ENCODE data around the gene PDE1C.

PDE1C gene

GRCh38 chr7:31747553-31747952 lies 322.7 kb downstream of the PDE1C start:
- DNase-seq (ENCODE audit: low read depth): peak; percentile 34
- H3K4me3 ChIP-seq (ENCODE audit: control insufficient read depth, low read depth, low read length): no peak overlapping the region
- TF ChIP-seq, protein P1, sequence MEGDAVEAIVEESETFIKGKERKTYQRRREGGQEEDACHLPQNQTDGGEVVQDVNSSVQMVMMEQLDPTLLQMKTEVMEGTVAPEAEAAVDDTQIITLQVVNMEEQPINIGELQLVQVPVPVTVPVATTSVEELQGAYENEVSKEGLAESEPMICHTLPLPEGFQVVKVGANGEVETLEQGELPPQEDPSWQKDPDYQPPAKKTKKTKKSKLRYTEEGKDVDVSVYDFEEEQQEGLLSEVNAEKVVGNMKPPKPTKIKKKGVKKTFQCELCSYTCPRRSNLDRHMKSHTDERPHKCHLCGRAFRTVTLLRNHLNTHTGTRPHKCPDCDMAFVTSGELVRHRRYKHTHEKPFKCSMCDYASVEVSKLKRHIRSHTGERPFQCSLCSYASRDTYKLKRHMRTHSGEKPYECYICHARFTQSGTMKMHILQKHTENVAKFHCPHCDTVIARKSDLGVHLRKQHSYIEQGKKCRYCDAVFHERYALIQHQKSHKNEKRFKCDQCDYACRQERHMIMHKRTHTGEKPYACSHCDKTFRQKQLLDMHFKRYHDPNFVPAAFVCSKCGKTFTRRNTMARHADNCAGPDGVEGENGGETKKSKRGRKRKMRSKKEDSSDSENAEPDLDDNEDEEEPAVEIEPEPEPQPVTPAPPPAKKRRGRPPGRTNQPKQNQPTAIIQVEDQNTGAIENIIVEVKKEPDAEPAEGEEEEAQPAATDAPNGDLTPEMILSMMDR (conservative IDR thresholded peaks at IDR 0.05; ENCODE audit: control insufficient read depth, insufficient read depth, low read depth, low read length): no peak

DNA sequence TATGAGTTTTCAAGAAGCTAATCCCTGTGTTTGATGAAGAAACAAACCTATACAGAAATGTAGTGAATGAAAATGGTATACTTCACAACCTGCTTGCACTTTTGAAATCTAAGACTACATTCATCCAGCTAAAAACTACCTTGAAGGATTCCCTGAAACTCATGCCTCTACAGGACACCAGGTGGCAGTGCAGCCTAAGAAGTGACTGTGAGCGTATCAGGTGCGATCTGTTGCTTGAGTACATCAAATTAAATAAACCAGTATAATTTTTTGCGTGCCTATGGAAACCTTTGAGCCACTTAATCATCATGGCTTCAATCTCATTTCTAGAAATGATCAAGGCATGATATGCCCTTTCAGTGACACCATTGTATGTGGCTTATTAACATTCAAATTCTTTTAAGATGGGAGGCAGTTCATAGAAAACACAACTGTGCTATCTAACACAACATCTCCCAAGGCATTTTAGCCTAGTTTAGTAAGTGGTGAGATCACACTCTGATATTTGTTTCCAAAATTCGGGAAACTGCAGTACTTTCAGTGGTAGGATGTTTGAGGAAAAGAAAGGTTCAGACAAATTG lies 325.8 kb downstream of the PDE1C start:
- DNase-seq (ENCODE audit: low read depth): peak; percentile 75
- no peak overlapping the region for H3K4me3 ChIP-seq (ENCODE audit: control insufficient read depth, low read depth, low read length)
- TF ChIP-seq, protein P1 (conservative IDR thresholded peaks at IDR 0.05; ENCODE audit: control insufficient read depth, insufficient read depth, low read depth, low read length): peak; percentile 89

- TF ChIP-seq, protein P1 (conservative IDR thresholded peaks at IDR 0.05; ENCODE audit: control insufficient read depth, insufficient read depth, low read depth, low read length): no peak
- no peak overlapping the region for H3K4me3 ChIP-seq (ENCODE audit: control insufficient read depth, low read depth, low read length)
- DNase-seq (ENCODE audit: low read depth): no peak
These were observed 328.4 kb downstream of the PDE1C start for GRCh38 chr7:31741852-31742251.

DNA sequence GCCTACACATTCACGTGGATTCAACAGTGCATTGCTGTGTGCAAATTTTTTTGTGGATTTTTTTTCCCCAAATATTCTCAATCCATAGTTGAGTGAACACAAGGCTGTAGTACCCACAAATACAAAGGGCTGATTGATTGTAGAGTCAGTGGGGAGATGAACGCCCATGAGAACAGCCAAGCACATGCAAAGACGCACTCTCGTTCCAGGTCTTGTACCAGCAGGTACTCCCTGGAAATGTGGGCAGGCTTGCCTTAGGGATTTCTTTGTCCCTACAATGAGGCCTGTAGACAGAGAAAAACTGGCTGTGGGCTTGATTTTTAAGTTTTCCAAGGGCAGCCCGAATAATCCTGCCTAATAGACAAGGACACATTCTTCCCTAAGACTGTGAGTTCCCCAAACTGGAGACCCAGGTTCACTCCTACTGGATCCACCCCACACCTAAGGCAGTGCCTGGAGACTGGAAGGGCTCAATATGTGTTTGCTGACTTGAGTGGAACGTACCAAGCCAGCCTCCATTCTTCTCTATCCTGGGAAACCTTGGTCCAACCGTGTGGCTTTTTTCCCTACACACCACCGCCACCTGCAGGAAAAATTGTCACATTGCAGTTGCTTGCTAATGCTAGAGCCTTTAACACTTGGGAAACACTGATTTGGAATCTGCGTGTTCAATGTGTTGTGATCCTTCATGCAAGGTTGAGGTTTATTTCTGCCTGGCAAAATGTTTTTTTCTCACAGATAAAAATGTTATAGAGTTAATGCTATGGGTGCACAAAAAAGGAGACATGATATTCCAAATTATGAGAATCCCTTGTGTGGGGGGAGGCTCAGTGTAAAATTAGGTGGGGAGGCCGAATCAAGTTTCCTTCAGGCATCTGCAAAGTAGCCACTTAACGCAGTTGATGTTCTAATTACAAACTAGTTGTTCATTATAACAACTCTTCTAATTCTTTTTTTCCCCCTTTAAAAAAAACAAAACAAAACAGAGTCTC lies 333.9 kb downstream of the PDE1C start:
- DNase-seq (ENCODE audit: low read depth): peak; percentile 52

DNA sequence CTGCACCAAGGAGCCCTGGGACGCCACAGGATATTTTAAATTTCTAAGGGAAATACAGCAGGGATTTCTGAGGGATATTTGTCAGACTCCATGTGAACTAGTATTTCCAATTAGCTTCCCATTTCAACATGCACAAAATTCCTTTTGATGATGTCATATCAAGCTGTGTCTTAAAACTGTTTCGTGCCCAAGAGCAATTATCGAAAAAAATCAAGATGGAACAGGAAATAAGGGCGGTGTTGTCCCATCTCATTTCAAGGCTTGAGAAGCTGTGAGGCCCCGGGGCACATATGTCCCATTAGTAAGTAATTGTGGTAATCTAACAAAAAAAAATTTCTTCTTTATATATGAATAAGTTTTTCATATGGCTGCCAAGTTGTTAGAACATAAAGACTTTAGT lies 335.8 kb downstream of the PDE1C start:
- TF ChIP-seq, protein P1 (conservative IDR thresholded peaks at IDR 0.05; ENCODE audit: control insufficient read depth, insufficient read depth, low read depth, low read length): no peak
- DNase-seq (ENCODE audit: low read depth): peak; percentile 7
- H3K4me3 ChIP-seq (ENCODE audit: control insufficient read depth, low read depth, low read length): no peak overlapping the region

More for the DNA sequence above, 333.9 kb downstream of the PDE1C start:
- TF ChIP-seq, protein P1 (conservative IDR thresholded peaks at IDR 0.05; ENCODE audit: control insufficient read depth, insufficient read depth, low read depth, low read length): peak; percentile 90
- H3K4me3 ChIP-seq (ENCODE audit: control insufficient read depth, low read depth, low read length): no peak overlapping the region

GRCh38 chr7:31729195-31729804 lies 340.9 kb downstream of the PDE1C start:
- no peak for DNase-seq (ENCODE audit: low read depth)
- no peak overlapping the region for H3K4me3 ChIP-seq (ENCODE audit: control insufficient read depth, low read depth, low read length)
- TF ChIP-seq, protein P1 (conservative IDR thresholded peaks at IDR 0.05; ENCODE audit: control insufficient read depth, insufficient read depth, low read depth, low read length): peak; percentile 0
